ENCODE results near the gene CDKAL1. TPM values are rescaled to one million over a fixed set of nuclear protein-coding genes. Genes with fewer than 3 reads are reported as not detected.

The CDKAL1 gene
- polyA plus RNA-seq, 2 of the 4 experiments (the other 2 are of a cell fraction), result 4.7 to 8.3 TPM

DNA sequence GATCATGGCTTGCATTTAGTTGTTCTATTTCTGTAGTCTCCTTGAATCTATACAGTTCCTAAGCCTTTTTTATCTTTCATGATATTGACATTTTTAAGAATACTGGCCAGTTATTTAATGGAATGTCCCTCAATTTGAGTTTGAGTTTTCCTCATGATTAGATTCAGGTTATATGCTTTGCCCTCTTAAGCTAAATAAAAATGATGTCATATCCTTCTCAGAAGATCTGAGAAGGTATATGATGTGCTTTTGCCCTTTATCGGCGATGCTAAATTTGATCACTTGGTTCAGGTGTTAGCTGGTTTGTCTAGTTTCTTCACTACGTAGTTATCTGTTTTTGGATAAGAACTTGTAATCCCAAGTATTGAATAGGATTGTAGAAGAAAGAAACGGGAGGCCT, 549.5 kb downstream of the CDKAL1 start (continued):
- no peak for TF ChIP-seq PHF8 (IDR thresholded peaks at IDR 0.05; ENCODE audit: borderline replicate concordance, low read depth)
- TF ChIP-seq EHF (CRISPR knock-in tag; IDR thresholded peaks at IDR 0.05), result no peak

DNA sequence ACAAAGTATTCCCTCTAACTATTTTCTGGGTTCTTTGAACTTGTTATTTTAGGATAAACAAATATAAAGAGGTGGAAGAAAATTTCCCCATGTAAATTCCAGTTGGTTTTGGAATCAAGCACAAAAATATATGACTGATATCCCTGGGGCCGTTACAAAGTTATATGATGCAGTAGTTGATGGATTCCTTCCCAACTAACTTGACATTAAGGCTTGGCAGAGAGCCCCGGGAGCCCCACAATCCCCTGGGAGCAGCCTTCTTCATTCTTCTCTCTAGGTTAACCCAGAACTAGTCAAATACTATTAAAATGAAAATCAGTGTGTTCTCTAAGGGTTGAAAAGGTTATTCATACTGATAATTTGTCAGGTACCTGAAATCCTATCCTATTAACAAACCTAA, 550.4 kb downstream of the CDKAL1 start:
- ChIA-PET CTCF (no interaction called here), POLR2A (no interaction called here)
- no peak overlapping the region for H3K4me3 ChIP-seq
- no peaks in the 10 kb centered on the region for H3K4me1 ChIP-seq
- no peak overlapping the region for H3K27ac ChIP-seq
- H3K9me3 ChIP-seq, result no peaks in the 10 kb centered on the region
- FAIRE-seq (no peak), DNase-seq (ENCODE audit: low read depth in 1 of 2, low spot score in 1 of 2) (no peak), ATAC-seq (no peak)
- no peak overlapping the region for H3K4me2 ChIP-seq
- no peak for TF ChIP-seq RFX5 (IDR thresholded peaks at IDR 0.05)
- no peak for TF ChIP-seq TP53 (CRISPR knock-in tag; IDR thresholded peaks at IDR 0.05)
- no peak for TF ChIP-seq ZC3H11A (IDR thresholded peaks at IDR 0.05)
- TF ChIP-seq, protein P1, sequence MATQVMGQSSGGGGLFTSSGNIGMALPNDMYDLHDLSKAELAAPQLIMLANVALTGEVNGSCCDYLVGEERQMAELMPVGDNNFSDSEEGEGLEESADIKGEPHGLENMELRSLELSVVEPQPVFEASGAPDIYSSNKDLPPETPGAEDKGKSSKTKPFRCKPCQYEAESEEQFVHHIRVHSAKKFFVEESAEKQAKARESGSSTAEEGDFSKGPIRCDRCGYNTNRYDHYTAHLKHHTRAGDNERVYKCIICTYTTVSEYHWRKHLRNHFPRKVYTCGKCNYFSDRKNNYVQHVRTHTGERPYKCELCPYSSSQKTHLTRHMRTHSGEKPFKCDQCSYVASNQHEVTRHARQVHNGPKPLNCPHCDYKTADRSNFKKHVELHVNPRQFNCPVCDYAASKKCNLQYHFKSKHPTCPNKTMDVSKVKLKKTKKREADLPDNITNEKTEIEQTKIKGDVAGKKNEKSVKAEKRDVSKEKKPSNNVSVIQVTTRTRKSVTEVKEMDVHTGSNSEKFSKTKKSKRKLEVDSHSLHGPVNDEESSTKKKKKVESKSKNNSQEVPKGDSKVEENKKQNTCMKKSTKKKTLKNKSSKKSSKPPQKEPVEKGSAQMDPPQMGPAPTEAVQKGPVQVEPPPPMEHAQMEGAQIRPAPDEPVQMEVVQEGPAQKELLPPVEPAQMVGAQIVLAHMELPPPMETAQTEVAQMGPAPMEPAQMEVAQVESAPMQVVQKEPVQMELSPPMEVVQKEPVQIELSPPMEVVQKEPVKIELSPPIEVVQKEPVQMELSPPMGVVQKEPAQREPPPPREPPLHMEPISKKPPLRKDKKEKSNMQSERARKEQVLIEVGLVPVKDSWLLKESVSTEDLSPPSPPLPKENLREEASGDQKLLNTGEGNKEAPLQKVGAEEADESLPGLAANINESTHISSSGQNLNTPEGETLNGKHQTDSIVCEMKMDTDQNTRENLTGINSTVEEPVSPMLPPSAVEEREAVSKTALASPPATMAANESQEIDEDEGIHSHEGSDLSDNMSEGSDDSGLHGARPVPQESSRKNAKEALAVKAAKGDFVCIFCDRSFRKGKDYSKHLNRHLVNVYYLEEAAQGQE (IDR thresholded peaks at IDR 0.05), result no peak
- TF ChIP-seq NFE2L2 (conservative IDR thresholded peaks at IDR 0.05; ENCODE audit: low read length), result no peak
- TF ChIP-seq RAD21 (conservative IDR thresholded peaks at IDR 0.05 in 1 of 2, IDR thresholded peaks at IDR 0.05 in 1 of 2), result no peak
- no peak for TF ChIP-seq RCOR1 (IDR thresholded peaks at IDR 0.05; ENCODE audit: low read depth, low read length)
- no peak for TF ChIP-seq SMC3 (IDR thresholded peaks at IDR 0.05)
- WGBS (ENCODE audit: missing lambda C conversion rate), result 68% methylated on average over 2 of the region's 2 CpGs

DNA sequence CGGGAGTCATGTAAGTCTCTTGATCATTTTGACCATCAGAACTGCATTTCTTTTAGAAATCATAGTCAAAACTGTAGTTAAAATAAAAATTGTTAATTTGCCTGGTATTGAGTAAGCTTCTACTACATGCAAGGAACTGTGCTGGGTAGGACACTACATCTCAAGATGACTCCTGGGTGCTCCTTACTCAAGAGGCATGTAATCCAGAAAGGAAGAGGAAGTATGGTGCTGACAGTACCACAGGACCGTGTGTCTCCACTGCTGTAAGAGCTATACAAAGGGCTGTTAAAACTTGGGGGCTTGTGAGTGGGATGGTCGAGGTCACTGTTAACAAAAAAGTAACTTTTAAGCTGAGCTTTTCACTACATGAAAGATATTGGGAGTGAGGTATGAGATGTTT, 551.0 kb downstream of the CDKAL1 start:
- DNase-seq (ENCODE audit: low read depth in 1 of 2, low spot score in 1 of 2) (no peak), FAIRE-seq (no peak), ATAC-seq (no peak)
- 73% methylated on average over 3 of the region's 3 CpGs for WGBS (ENCODE audit: missing lambda C conversion rate)
- Histone ChIP-seq H3K4me1 (no peaks in the 10 kb centered on the region), H3K4me2 (no peak overlapping the region), H3K4me3 (no peak overlapping the region), H3K9me3 (no peaks in the 10 kb centered on the region), H3K27ac (no peak overlapping the region)
- ChIA-PET POLR2A (no interaction called here), CTCF (no interaction called here)
- TF ChIP-seq GATA3 (IDR thresholded peaks at IDR 0.05; ENCODE audit: borderline replicate concordance) (no peak), KDM1A (IDR thresholded peaks at IDR 0.05; ENCODE audit: low read depth) (no peak), HOXB13 (CRISPR knock-in tag; IDR thresholded peaks at IDR 0.05; ENCODE audit: low read depth) (no peak), NPAS2 (CRISPR knock-in tag; IDR thresholded peaks at IDR 0.05; ENCODE audit: borderline replicate concordance) (no peak), POLR2AphosphoS2 (conservative IDR thresholded peaks at IDR 0.05; ENCODE audit: low read length) (no peak), HDAC2 (IDR thresholded peaks at IDR 0.05) (no peak), CBX2 (IDR thresholded peaks at IDR 0.05; ENCODE audit: borderline replicate concordance, low read depth) (no peak), NFE2L2 (conservative IDR thresholded peaks at IDR 0.05; ENCODE audit: low read length) (no peak), SMC3 (IDR thresholded peaks at IDR 0.05) (no peak), HEYL (CRISPR knock-in tag; IDR thresholded peaks at IDR 0.05) (no peak)
- TF ChIP-seq, protein P2, sequence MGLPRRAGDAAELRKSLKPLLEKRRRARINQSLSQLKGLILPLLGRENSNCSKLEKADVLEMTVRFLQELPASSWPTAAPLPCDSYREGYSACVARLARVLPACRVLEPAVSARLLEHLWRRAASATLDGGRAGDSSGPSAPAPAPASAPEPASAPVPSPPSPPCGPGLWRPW (IDR thresholded peaks at IDR 0.05), result no peak
- TF ChIP-seq, protein P3, sequence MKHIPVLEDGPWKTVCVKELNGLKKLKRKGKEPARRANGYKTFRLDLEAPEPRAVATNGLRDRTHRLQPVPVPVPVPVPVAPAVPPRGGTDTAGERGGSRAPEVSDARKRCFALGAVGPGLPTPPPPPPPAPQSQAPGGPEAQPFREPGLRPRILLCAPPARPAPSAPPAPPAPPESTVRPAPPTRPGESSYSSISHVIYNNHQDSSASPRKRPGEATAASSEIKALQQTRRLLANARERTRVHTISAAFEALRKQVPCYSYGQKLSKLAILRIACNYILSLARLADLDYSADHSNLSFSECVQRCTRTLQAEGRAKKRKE (CRISPR knock-in tag; IDR thresholded peaks at IDR 0.05; ENCODE audit: low read depth), result no peak
- TF ChIP-seq, protein P4, sequence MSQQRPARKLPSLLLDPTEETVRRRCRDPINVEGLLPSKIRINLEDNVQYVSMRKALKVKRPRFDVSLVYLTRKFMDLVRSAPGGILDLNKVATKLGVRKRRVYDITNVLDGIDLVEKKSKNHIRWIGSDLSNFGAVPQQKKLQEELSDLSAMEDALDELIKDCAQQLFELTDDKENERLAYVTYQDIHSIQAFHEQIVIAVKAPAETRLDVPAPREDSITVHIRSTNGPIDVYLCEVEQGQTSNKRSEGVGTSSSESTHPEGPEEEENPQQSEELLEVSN (IDR thresholded peaks at IDR 0.05; ENCODE audit: borderline replicate concordance, low read depth), result no peak
